IMR-90 (cell line): ENCODE results near the gene ELMO1. TPM values are rescaled to one million over a fixed set of nuclear protein-coding genes. Genes with fewer than 3 reads are reported as not detected.

Source experiments
- ATAC-seq: fragments of 200-7000 bp; cut with Tn5 transposase; 2 replicates; pipeline ENCODE4 v1.9.1; 2020; ENCODE audit warnings: low read depth, mild to moderate bottlenecking, moderate library complexity
- BruUV-seq: library from RNA; stranded (reverse); fragments of 400-500 nt; replicated peaks from 2 replicates; lab custom pipeline; 2021; lab: Mats Ljungman, UMichigan
- CTCF ChIA-PET: fragments of 300-600 bp; formaldehyde crosslinking; extraction: SDS; loops from one replicate; lab custom pipeline; 2021; ENCODE audit warnings: antibody characterized with exemption; lab: Yijun Ruan, JAX
- POLR2A ChIA-PET: fragments of 300-600 bp; sonication (Branson Sonifier 250); formaldehyde crosslinking; loops from one replicate; lab custom pipeline; 2022; ENCODE audit warnings: antibody characterized with exemption; ENCODE audit not compliant: unreplicated experiment; lab: Charles Lee
- DNase-seq: peaks from one replicate; pipeline ENCODE4 v3.0.0; 2013
- H2AFZ ChIP-seq: replicated peaks from 2 replicates; pipeline ENCODE3; 2013; ENCODE audit warnings: low read length, mild to moderate bottlenecking; ENCODE audit not compliant: poor library complexity
- H2AK5ac ChIP-seq: 2 replicates; pipeline ENCODE4 v1.6.1; 2013; ENCODE audit warnings: low read depth, low read length, inconsistent platforms
- H2AK9ac ChIP-seq: replicated peaks from 2 replicates; pipeline ENCODE3; 2013; ENCODE audit warnings: mild to moderate bottlenecking, low read depth, low read length, moderate library complexity; ENCODE audit not compliant: poor library complexity
- H2BK120ac ChIP-seq: 2 replicates; pipeline ENCODE4 v1.6.1; 2013; ENCODE audit warnings: low read depth, low read length, inconsistent platforms
- H2BK15ac ChIP-seq: 3 replicates; pipeline ENCODE4 v1.6.1; 2013; ENCODE audit warnings: low read depth, low read length, inconsistent platforms
- H2BK20ac ChIP-seq: 2 replicates; pipeline ENCODE4 v1.6.1; 2013; ENCODE audit warnings: low read depth, mild to moderate bottlenecking, inconsistent platforms, low read length, moderate library complexity
- H2BK5ac ChIP-seq: 2 replicates; pipeline ENCODE4 v1.6.1; 2013; ENCODE audit warnings: mild to moderate bottlenecking, low read depth, low read length, inconsistent platforms; ENCODE audit not compliant: poor library complexity, severe bottlenecking
- H3K14ac ChIP-seq: replicated peaks from 2 replicates; pipeline ENCODE4 v1.6.1; 2013; ENCODE audit warnings: low read depth, low read length, inconsistent platforms
- H3K18ac ChIP-seq: 2 replicates; pipeline ENCODE4 v1.6.1; 2013; ENCODE audit warnings: low read depth, low read length, control low read depth
- H3K23ac ChIP-seq: 2 replicates; pipeline ENCODE4 v1.6.1; 2013; ENCODE audit warnings: low read depth, low read length, inconsistent platforms
- H3K27ac ChIP-seq: 2 replicates; pipeline ENCODE4 v1.5.1; 2013; ENCODE audit warnings: mild to moderate bottlenecking, control low read depth, low read length; ENCODE audit not compliant: insufficient read depth
- H3K27me3 ChIP-seq: 2 replicates; pipeline ENCODE4 v1.6.1; 2013; ENCODE audit warnings: low read length; ENCODE audit not compliant: control insufficient read depth, insufficient read depth
- H3K36me3 ChIP-seq: 2 replicates; pipeline ENCODE4 v1.6.1; 2013; ENCODE audit warnings: low read length, mixed read lengths; ENCODE audit not compliant: control insufficient read depth, insufficient read depth
- H3K4ac ChIP-seq: 2 replicates; pipeline ENCODE4 v1.6.1; 2013; ENCODE audit warnings: low read depth, low read length, inconsistent platforms
- H3K4me1 ChIP-seq: 2 replicates; pipeline ENCODE4 v1.6.1; 2013; ENCODE audit warnings: low read length, mixed read lengths; ENCODE audit not compliant: control insufficient read depth, insufficient read depth
- H3K4me2 ChIP-seq: 2 replicates; pipeline ENCODE4 v1.6.1; 2013; ENCODE audit warnings: low read depth, mild to moderate bottlenecking, control low read depth, low read length, moderate library complexity
- H3K4me3 ChIP-seq: 2 replicates; pipeline ENCODE4 v1.5.1; 2013; ENCODE audit warnings: low read depth, mild to moderate bottlenecking, control low read depth, low read length, moderate library complexity; ENCODE audit not compliant: insufficient read depth
- H3K56ac ChIP-seq: 2 replicates; pipeline ENCODE4 v1.6.1; 2013; ENCODE audit warnings: low read length, inconsistent platforms; ENCODE audit not compliant: insufficient read depth; ENCODE audit errors: extremely low read depth
- H3K79me1 ChIP-seq, 2 experiments: 2 replicates each; pipeline ENCODE4 v1.6.1; 2013; ENCODE audit warnings: low read length in 2 of 2, inconsistent platforms in 1 of 2, low read depth in 1 of 2
- H3K9ac ChIP-seq: 2 replicates; pipeline ENCODE4 v1.6.1; 2013; ENCODE audit warnings: low read depth, low read length, control low read depth
- H3K9me1 ChIP-seq: 2 replicates; pipeline ENCODE4 v1.6.1; 2013; ENCODE audit warnings: low read length, inconsistent platforms; ENCODE audit not compliant: insufficient read depth
- H3K9me3 ChIP-seq: 2 replicates; pipeline ENCODE4 v1.6.1; 2013; ENCODE audit warnings: low read length; ENCODE audit not compliant: control insufficient read depth, insufficient read depth
- H4K20me1 ChIP-seq: 2 replicates; pipeline ENCODE4 v1.6.1; 2013; ENCODE audit warnings: low read length, inconsistent platforms; ENCODE audit not compliant: insufficient read depth
- H4K5ac ChIP-seq: 2 replicates; pipeline ENCODE4 v1.6.1; 2013; ENCODE audit warnings: mild to moderate bottlenecking, low read depth, low read length, control low read depth
- H4K8ac ChIP-seq, 2 experiments: 2 replicates each; pipeline ENCODE4 v1.6.1; 2013; ENCODE audit warnings: low read depth in 2 of 2, low read length in 2 of 2, control low read depth in 1 of 2, inconsistent platforms in 1 of 2
- H4K91ac ChIP-seq: 2 replicates; pipeline ENCODE4 v1.6.1; 2013; ENCODE audit warnings: low read depth, low read length, inconsistent platforms; ENCODE audit not compliant: insufficient read depth
- FOS ChIP-seq: fragments of 150-350 bp; IDR thresholded peaks from 2 replicates; pipeline ENCODE4 v1.6.1; 2016; ENCODE audit warnings: low read depth, low read length
- MAFK ChIP-seq: IDR thresholded peaks from 2 replicates; pipeline ENCODE4 v1.6.1; 2012; ENCODE audit warnings: low read depth, low read length, improper control_type of control experiment
- RAD21 ChIP-seq: IDR thresholded peaks from 2 replicates; pipeline ENCODE4 v1.6.1; 2012; ENCODE audit warnings: low read length, improper control_type of control experiment
- RFX5 ChIP-seq: IDR thresholded peaks from 2 replicates; pipeline ENCODE4 v1.8.0; 2012; ENCODE audit warnings: low read depth, mild to moderate bottlenecking, low read length, moderate library complexity
- WGBS, 2 experiments: methylation state at CpG; one replicate each; pipeline versions ENCODE4 v1.1.5 to v1.1.7; 2013; ENCODE audit warnings: missing lambda C conversion rate in 2 of 2; ENCODE audit not compliant: insufficient read length in 1 of 2; ENCODE audit errors: extremely low coverage in 2 of 2; 5-methylcytosine and 5-hydroxymethylcytosine counted together
- dilution Hi-C: fragments of 300-500 bp; cut with HindIII; formaldehyde crosslinking; loops from one replicate; pipeline ENCODE4 v1.14.3; 2018; ENCODE audit warnings: low sequenced_read_pairs; ENCODE audit not compliant: unreplicated experiment
- in situ Hi-C: fragments of 300-500 bp; cut with MboI; formaldehyde crosslinking; loops from 3 replicates; pipeline ENCODE4 v1.14.3; 2019; ENCODE audit warnings: low sequenced_read_pairs, inconsistent platforms, mixed read lengths
- intact Hi-C: fragments of 100-400 bp; cut with micrococcal nuclease; formaldehyde crosslinking; loops from 2 replicates; pipeline ENCODE4 v1.10.0; 2022
- polyA plus RNA-seq, 3 experiments: library from polyadenylated mRNA; depleted of rRNA; stranded (reverse); fragments of >200 nt; gene quantifications; 2 replicates each; pipeline ENCODE4 v1.2.3, GENCODE V29; 2012; ENCODE audit warnings: low replicate concordance in 1 of 3
- total RNA-seq: library from RNA; depleted of rRNA; stranded (reverse); fragments of >200 nt; gene quantifications from 2 replicates; pipeline ENCODE4 v1.2.3, GENCODE V29; 2012
- TF ChIP-seq, protein P1 (sequence below): fragments of 150-350 bp; IDR thresholded peaks from 2 replicates; pipeline ENCODE4 v1.6.1; 2017; ENCODE audit warnings: mild to moderate bottlenecking, antibody characterized with exemption, low read length, low read depth

ELMO1 gene
- total and polyA plus RNA-seq, 2 of the 4 experiments (the other 2 are of a cell fraction), result 0.03 TPM; not detected in 1

DNA sequence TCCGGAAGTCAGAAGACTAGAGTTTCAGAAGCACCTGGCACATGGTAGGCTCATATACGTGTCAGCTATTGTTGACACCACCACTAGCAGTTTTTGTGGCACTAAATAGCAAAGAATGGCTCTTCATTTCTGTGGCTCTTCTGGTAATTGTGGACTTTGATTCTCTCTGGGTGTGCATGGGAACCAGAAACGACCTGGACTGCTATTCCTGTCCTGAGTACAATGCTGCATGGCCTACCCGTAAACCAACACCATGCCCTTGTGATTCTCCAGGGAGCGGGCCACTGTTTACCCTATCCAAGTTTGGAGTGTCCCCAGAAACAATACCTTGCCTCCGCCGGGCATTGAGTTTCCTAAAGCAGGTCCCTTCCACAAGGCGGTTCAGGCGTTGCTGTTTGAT is 561.4 kb downstream of the ELMO1 start:
- ChIA-PET CTCF (no interaction called here), POLR2A (no interaction called here)
- Histone ChIP-seq H2BK120ac (no peak overlapping the region), H4K91ac (no peak overlapping the region), H2AFZ (no peak overlapping the region), H3K27me3 (no peaks in the 10 kb centered on the region), H3K27ac (no peak overlapping the region), H3K56ac (no peak overlapping the region), H3K9ac (no peak overlapping the region), H4K8ac (no peak overlapping the region), H3K23ac (no peak overlapping the region), H2BK5ac (no peak overlapping the region), H2AK9ac (no peak overlapping the region), H4K5ac (no peak overlapping the region), H2BK20ac (no peak overlapping the region), H3K4me3 (no peak overlapping the region), H3K79me1 (no peaks in the 10 kb centered on the region), H3K9me3 (no peaks in the 10 kb centered on the region), H3K18ac (no peak overlapping the region), H3K4me1 (no peaks in the 10 kb centered on the region), H3K4me2 (no peak overlapping the region), H3K9me1 (no peaks in the 10 kb centered on the region), H3K14ac (no peak overlapping the region), H3K4ac (no peak overlapping the region), H2AK5ac (no peak overlapping the region), H2BK15ac (no peak overlapping the region), H3K36me3 (no peaks in the 10 kb centered on the region), H4K20me1 (no peaks in the 10 kb centered on the region)
- WGBS, 2 experiments, result no CpG with 5 or more reads among the region's 9 CpGs
- intact Hi-C loops (no loop called here), in situ Hi-C loops (no loop called here), dilution Hi-C loops (no loop called here)
- DNase-seq, result no peak
- ATAC-seq, result no peak
- BruUV-seq, result no TSS peak
- TF ChIP-seq RAD21 (no peak), MAFK (no peak), RFX5 (no peak), FOS (no peak)
- TF ChIP-seq, protein P1, sequence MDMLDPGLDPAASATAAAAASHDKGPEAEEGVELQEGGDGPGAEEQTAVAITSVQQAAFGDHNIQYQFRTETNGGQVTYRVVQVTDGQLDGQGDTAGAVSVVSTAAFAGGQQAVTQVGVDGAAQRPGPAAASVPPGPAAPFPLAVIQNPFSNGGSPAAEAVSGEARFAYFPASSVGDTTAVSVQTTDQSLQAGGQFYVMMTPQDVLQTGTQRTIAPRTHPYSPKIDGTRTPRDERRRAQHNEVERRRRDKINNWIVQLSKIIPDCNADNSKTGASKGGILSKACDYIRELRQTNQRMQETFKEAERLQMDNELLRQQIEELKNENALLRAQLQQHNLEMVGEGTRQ, result no peak
